ENCODE measurements around the gene CNMD.
"Not testable (repeated sequence)": the region's sequence is repeated elsewhere in the genome, so short reads cannot be mapped to it uniquely, and the experiment has no call there.

DNA sequence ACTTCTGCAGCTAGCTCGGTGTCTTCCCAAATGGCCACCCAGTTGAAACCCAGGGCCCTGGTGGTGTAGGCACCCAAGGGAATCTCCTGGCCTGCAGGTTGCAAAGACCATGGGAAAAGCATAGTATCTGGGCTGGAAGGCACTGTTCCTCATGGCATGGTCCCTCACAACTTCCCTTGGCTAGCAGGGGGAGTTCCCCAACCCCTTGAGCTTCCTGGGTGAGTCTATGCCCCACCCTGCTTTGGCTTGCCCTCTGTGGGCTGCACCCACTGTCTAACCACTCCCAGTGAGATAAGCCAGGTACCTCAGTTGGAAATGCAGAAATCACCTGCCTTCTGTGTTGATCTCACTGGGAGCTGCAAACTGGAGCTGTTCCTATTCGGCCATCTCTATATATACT, 18.3 kb downstream of the CNMD start:
- TF ChIP-seq CTCF (IDR thresholded peaks at IDR 0.05); ZFX (IDR thresholded peaks at IDR 0.05; ENCODE audit: borderline replicate concordance): not testable (repeated sequence)

All from 22Rv1 (cell line).